Stromal cell of bone marrow (primary cell): ENCODE measurements around the gene FDCSP.
"Not testable (repeated sequence)": the region's sequence is repeated elsewhere in the genome, so short reads cannot be mapped to it uniquely, and the experiment has no call there.

Source experiments
- DNase-seq: peaks from one replicate; pipeline ENCODE4 v3.0.0-alpha.2; 2012; ENCODE audit warnings: low read depth

FDCSP gene

GRCh38 chr4:70225824-70226223 lies at the start of gene FDCSP:
Gene FDCSP, plus strand, starts transcription at chr4:70226124. Its CDS starts 5,071 bp downstream, at chr4:70231195.
- no peak for DNase-seq

- DNase-seq: no peak
Measured at GRCh38 chr4:70177090-70177489, 48.8 kb upstream of the FDCSP start.

DNA sequence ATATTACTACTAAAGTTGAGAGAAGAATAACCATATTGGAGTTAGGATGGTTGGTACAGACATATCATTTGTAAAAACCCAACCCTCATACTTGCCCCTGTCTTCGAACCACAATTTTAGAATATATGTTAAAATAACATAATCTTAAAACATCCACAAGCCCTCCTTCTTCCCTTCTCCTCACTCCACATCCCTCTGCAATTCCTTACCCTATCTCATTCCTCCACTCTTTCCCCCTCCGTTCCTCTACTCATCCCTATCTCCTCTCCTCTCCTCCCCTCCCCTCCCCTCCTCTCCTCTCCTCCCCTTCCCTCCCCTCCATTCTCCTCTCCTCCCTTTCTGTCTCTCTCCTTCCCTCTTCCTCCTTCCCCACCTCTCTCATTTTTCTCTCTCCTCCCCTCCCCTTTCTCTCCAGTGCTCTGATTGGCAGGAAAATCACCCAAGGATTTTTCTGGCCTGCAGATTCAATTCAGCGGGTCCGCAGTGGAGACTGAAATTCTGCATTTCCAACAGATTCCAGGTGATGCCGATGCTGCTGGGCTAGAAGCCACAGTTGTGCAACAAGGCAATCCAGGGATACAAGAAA lies 47.8 kb upstream of the FDCSP start:
- no peak for DNase-seq

DNA sequence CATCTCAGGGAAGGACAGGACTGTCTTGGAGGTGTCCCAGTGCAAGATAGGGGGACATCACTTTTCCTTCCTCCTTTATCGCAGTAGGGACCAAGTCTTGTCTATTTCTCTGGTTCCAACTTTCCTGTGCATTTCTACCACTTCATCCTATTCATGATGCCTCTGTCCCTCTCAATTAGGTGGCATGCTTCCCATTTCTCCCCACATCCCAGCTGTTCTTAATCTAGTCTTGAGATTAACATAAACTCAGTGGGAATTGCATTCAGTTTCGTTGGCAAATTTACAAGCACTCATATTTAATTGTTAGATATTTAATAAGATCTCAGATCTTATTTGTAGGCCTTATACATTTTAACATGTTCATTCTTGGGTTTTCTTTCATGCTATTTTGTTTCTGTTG lies 46.1 kb upstream of the FDCSP start:
- no peak for DNase-seq

DNA sequence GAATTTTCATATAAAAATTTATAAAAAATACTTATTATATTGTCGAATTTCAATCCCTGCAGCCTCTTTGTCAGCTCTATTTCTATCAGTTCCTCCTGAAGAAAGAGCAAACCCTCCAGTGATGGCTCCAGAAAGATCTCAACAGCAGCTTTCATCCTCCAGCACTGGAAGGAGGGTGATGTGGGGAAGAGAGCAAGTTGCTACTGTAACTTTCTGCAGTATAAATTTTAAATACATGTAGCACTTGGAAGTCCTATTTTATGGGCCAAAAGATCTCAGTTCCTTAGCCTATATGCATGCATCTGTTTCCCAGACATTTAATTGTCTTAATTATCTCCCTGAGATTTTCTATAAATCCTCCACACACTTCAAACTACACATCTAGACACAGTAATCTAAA lies 44.1 kb upstream of the FDCSP start:
- DNase-seq: no peak

DNA sequence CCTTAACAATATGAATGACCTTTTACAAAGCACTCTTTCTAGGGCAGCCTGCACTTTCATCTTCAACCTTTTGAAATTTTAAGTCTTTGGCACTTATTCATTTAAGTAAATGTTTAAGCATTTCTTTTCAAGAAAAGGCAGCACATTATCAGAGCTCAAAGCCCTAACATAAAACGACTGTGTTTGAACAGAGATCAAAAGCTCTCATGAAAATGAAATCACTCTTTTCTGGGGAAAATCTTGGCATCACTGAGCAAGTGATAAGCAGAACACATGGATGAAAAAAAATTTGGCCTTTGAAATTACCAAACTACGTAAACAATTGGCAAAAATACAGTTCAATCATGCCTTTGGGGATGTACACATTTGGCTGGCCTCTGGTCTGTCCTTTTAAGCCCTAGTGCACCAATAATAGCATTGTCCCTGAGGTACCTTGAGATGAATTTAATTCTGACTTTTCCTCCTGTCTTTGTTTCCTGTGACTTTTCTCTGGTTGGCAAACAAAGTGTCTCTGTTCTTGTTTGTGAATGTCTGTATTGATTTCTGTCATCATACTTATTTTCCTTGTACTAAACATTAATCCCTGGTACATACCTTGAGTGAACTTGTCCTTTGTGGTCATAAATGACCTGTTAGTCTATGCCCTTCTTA lies 43.3 kb upstream of the FDCSP start:
- DNase-seq: no peak

DNA sequence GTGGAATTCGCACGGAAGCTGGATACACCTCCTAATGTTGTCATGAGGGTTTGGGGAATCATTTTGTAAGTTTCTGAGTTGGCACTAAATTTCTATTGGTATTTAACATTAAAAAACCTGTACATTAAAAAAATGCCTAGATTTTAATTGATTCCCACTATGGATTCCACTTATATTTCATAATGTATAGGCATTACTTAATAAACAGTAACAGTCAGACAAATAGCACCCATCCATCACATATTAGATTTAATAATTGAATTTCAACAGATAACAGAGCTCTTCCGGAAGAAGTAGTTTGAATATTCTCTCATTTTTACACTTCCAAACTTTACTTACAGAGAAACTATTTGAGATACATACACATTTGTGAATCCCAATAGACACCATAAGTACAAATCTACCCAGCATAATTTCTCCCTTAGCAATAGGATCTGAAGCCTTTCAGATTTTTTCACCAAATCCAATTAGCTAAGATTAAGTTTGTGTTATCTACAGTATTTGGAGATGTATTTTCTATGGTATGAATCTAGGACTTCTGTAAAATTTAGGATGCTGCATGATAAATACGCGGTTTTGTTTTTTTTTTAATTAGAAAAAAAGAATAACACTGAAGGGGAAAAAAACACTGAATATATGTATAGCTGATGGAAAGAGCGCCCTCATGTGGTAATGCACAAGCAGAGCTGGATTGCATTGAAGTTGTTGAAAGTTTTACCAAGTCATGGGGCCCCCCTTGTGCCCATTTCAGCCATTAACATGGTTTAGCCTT lies 42.6 kb upstream of the FDCSP start:
- DNase-seq: peak; percentile 9

- no peak for DNase-seq
Measured at GRCh38 chr4:70183940-70184246, 42.0 kb upstream of the FDCSP start.

- no peak for DNase-seq
Measured at GRCh38 chr4:70187216-70187615, 38.7 kb upstream of the FDCSP start.

DNA sequence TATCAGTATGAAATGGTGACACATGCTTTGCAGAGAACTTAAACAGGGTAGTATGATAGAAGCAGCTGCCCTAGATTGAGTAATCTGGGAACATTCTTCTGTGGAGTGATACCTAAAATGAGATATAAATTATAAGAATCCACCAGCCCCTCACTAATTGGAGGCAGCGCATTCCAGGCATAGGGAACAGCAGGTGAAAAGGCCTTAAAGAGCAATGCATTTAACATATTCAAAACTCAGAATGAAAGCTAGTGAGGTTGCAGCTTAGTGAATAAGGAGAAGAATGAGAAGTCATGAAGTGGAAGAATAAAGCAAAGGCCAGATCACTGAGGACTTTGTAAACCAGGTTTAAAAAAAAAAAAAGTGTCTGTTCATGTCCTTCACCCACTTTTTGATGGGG lies 35.3 kb upstream of the FDCSP start:
- DNase-seq: no peak

- DNase-seq: no peak
Measured at GRCh38 chr4:70191647-70192046, 34.3 kb upstream of the FDCSP start.

DNA sequence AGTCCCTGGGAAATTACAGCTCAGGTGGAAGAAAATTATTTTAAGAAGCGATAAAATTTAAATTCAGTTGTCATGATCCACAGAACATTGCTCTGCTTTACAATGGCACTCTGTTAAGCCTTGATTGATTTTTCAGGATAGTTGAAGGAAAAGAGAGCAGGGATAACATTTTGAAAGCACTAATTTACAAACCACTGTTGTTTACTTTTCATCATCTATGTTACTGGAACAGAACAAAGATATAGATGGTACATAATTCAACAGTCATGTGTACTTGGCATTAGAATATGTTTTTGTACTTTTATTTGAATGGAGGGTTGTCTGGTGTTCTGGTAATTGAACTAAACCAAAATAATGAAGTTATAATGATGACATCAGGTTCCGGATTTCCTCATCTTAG lies 33.0 kb upstream of the FDCSP start:
- DNase-seq: no peak

DNA sequence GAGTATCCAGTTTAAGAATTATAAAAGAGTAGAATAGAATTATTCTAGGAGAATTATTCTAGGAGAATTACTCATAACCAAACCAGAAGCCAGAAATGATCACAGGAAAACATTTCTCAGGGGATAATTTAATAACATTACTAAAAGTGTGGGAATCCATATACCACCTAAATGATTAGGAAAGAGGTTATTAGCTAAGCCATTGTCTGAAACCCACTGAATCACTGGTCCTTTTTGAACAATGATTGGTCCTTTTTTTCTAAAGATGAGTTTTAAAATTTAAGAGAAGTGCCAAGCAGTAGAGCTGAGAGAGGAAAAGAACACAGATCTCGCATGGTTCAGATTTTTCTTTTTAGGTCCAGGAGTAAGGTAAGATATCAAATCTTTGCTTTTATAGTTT lies 30.5 kb upstream of the FDCSP start, which contains the start of gene ODAM:
Gene ODAM, plus strand, starts transcription at position 301 of the 400 bp plus-strand sequence. CDS start 819 bp downstream, outside the sequence.
- no peak for DNase-seq

GRCh38 chr4:70196857-70197256 lies 29.1 kb upstream of the FDCSP start:
- DNase-seq: no peak

GRCh38 chr4:70197842-70198241 lies 28.1 kb upstream of the FDCSP start:
- no peak for DNase-seq

DNA sequence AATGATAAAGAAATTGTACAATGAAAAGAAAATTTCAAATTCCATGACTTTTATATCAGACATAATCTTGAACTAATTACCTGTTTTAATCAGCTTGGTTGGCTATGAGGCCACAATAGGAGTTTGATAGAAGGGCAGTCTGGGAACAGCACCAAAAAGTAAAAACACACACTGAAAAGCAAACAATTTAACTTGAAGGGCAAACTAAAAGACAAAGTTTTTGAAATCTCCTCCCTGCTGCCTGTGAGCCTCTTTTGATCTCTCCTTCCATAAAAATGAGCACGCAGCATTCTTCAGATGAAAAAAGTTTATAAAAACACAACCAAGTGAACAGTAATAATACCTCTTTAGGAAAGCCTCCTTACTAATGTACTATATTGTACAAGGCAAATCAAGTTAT lies 22.3 kb upstream of the FDCSP start:
- no peak for DNase-seq

DNA sequence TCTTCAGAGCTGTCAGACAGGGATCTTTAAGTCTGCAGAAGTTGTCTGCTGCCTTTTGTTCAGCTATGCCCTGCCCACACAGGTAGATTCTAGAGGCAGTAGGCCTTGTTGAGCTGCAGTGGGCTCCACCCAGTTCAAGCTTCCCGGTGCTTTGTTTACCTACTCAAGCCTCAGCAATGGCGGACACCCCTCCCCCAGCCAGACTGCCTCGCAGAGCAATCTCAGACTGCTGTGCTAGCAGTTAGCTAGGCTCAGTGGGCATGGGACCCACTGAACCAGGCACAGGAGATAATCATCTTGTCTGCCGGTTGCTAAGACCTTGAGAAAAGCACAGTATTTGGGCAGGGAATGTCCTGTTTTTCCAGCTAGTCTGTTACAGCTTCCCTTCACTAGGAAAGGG lies 13.2 kb upstream of the FDCSP start:
- not testable (repeated sequence) for DNase-seq

- not testable (repeated sequence) for DNase-seq
Measured at GRCh38 chr4:70216109-70216508, 9.8 kb upstream of the FDCSP start.

GRCh38 chr4:70216550-70216949 lies 9.4 kb upstream of the FDCSP start:
- not testable (repeated sequence) for DNase-seq

GRCh38 chr4:70221389-70221788 lies 4.5 kb upstream of the FDCSP start:
- DNase-seq: not testable (repeated sequence)

DNA sequence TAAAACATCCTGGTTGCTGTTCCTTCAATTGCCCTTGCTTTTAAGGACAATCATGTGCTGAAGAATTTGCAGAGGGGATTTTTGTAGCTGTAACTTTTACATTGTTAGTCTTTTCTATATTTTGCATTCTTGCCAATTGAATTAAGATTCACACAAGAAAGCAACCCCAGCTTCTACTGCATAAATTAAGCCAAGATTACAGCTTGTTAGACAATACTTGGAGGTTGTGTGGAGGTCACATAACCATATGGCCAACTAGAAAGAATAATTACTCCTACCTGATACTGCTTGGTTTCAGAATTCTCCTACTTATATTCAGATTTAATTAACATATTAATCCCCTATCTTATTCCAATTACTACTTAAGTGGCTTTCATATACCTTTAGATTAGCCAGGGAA lies 4.1 kb upstream of the FDCSP start:
- DNase-seq: not testable (repeated sequence)

DNA sequence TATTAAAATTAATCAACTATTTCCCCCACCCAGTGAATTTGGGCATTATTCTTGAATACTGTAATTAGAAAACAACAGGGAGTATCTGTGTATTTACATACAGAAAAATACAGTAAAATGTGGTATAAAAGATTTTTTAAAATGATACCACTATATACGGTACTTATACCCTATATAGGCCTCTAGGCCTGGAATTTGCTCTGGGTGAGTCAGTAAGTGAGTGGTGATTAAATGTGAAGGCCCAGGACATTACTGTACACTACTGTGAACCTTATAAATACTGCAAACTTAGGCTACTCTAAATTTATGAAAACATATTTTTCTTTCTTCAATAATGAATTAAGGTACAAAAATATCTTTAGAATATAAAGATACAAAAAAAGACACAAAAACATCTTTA lies 10.2 kb downstream of the FDCSP start:
- no peak for DNase-seq

GRCh38 chr4:70239131-70239883 lies 13.4 kb downstream of the FDCSP start:
- DNase-seq: no peak
